Karpas-422 (cell line): ENCODE results near the gene NPTXR. TPM values are rescaled to one million over a fixed set of nuclear protein-coding genes. Genes with fewer than 3 reads are reported as not detected.

Experiments used
- DNase-seq: peaks from one replicate; pipeline ENCODE4 v3.0.0-alpha.2; 2015
- H2AFZ ChIP-seq: fragments of 200-600 bp; sonication (generic); 2 replicates; pipeline ENCODE4 v1.6.1; 2014; ENCODE audit warnings: antibody characterized with exemption, low read length, mixed read lengths
- H3K27ac ChIP-seq: fragments of 200-600 bp; sonication (generic); 2 replicates; pipeline ENCODE4 v1.5.1; 2014; ENCODE audit warnings: mild to moderate bottlenecking, low read length, moderate library complexity
- H3K27me3 ChIP-seq: fragments of 200-600 bp; sonication (generic); 2 replicates; pipeline ENCODE4 v1.6.1; 2014; ENCODE audit warnings: low read length, mixed read lengths
- H3K36me3 ChIP-seq: fragments of 200-600 bp; sonication (generic); 2 replicates; pipeline ENCODE4 v1.6.1; 2014; ENCODE audit warnings: low read length, mixed read lengths; ENCODE audit not compliant: insufficient read depth
- H3K4me1 ChIP-seq: fragments of 200-600 bp; sonication (generic); 2 replicates; pipeline ENCODE4 v1.6.1; 2014; ENCODE audit warnings: mild to moderate bottlenecking, low read length, mixed read lengths
- H3K4me2 ChIP-seq: fragments of 200-600 bp; sonication (generic); 2 replicates; pipeline ENCODE4 v1.6.1; 2014; ENCODE audit warnings: low read length, low read depth, mild to moderate bottlenecking; ENCODE audit not compliant: poor library complexity, severe bottlenecking
- H3K4me3 ChIP-seq: fragments of 200-600 bp; sonication (generic); 2 replicates; pipeline ENCODE4 v1.5.1; 2014; ENCODE audit warnings: mild to moderate bottlenecking, antibody characterized with exemption, low read length, mixed read lengths
- H3K79me2 ChIP-seq: fragments of 200-600 bp; sonication (generic); 2 replicates; pipeline ENCODE4 v1.6.1; 2014; ENCODE audit warnings: mild to moderate bottlenecking, low read length, mixed read lengths
- H3K9ac ChIP-seq: fragments of 200-600 bp; sonication (generic); 2 replicates; pipeline ENCODE4 v1.6.0; 2014; ENCODE audit warnings: low read length
- H3K9me2 ChIP-seq: fragments of 200-600 bp; sonication (generic), shearing (Covaris generic); replicated peaks from 2 replicates; pipeline ENCODE4 v1.6.0; 2014; ENCODE audit warnings: mild to moderate bottlenecking, low read length, moderate library complexity; ENCODE audit not compliant: insufficient read depth
- H3K9me3 ChIP-seq: fragments of 300-700, 200-600 bp; sonication (generic); 2 replicates; pipeline ENCODE4 v1.6.1; 2014; ENCODE audit warnings: low read length, mixed read lengths
- H4K20me1 ChIP-seq: fragments of 200-600 bp; sonication (generic); 2 replicates; pipeline ENCODE4 v1.6.1; 2014; ENCODE audit warnings: mild to moderate bottlenecking, antibody characterized with exemption, low read length, low read depth; ENCODE audit not compliant: insufficient read depth
- total RNA-seq: library from RNA; depleted of rRNA; stranded (reverse); fragments of >200 nt; shearing (Covaris generic); gene quantifications from 2 replicates; pipeline ENCODE4 v1.2.3, GENCODE V29; 2014; ENCODE audit warnings: low replicate concordance; rRNA removed

NPTXR gene
- total RNA-seq: not detected in 2 replicates

- Histone ChIP-seq H3K4me1 (no peaks in the 10 kb centered on the region), H2AFZ (no peak within 1 kb of the TSS), H3K9me3 (no peaks in the 10 kb centered on the region), H3K27ac (no peak within 1 kb of the TSS), H3K27me3 (no peaks in the 10 kb centered on the region), H3K4me2 (no peak within 1 kb of the TSS), H3K4me3 (no peak within 1 kb of the TSS), H3K36me3 (no peaks in the 10 kb centered on the region), H4K20me1 (no peaks in the 10 kb centered on the region), H3K9me2 (no peaks in the 10 kb centered on the region), H3K9ac (no peak within 1 kb of the TSS), H3K79me2 (no peaks in the 10 kb centered on the region)
- no peak for DNase-seq
These were observed at the start of gene NPTXR for GRCh38 chr22:38843657-38844314. Gene NPTXR, minus strand, starts transcription at chr22:38844028.

GRCh38 chr22:38891256-38891655 is 47.4 kb upstream of the NPTXR start:
- Histone ChIP-seq H3K4me3 (no peak overlapping the region), H3K9ac (no peak overlapping the region), H3K36me3 (no peaks in the 10 kb centered on the region), H3K4me1 (no peaks in the 10 kb centered on the region), H3K27ac (no peak overlapping the region), H2AFZ (no peak overlapping the region), H3K79me2 (no peaks in the 10 kb centered on the region), H3K9me2 (no peaks in the 10 kb centered on the region), H3K4me2 (no peak overlapping the region), H3K27me3 (no peaks in the 10 kb centered on the region), H3K9me3 (no peaks in the 10 kb centered on the region), H4K20me1 (no peaks in the 10 kb centered on the region)
- DNase-seq: no peak

- H4K20me1 ChIP-seq: no peaks in the 10 kb centered on the region
- DNase-seq: no peak
- H3K4me2 ChIP-seq: no peak overlapping the region
- no peak overlapping the region for H2AFZ ChIP-seq
- no peak overlapping the region for H3K9ac ChIP-seq
- no peak overlapping the region for H3K27ac ChIP-seq
- no peaks in the 10 kb centered on the region for H3K27me3 ChIP-seq
- no peaks in the 10 kb centered on the region for H3K9me2 ChIP-seq
- H3K79me2 ChIP-seq: no peaks in the 10 kb centered on the region
- no peak overlapping the region for H3K4me3 ChIP-seq
- no peaks in the 10 kb centered on the region for H3K36me3 ChIP-seq
- H3K4me1 ChIP-seq: no peaks in the 10 kb centered on the region
- H3K9me3 ChIP-seq: no peaks in the 10 kb centered on the region
These were observed 46.5 kb upstream of the NPTXR start for GRCh38 chr22:38890377-38890776.

- no peak overlapping the region for H3K9ac ChIP-seq
- no peak overlapping the region for H3K27ac ChIP-seq
- H3K27me3 ChIP-seq: peaks cover 2% of the 10 kb centered on the region; the same call in 1 of the 2 replicates
- no peaks in the 10 kb centered on the region for H3K4me1 ChIP-seq
- H3K36me3 ChIP-seq: no peaks in the 10 kb centered on the region
- H3K4me2 ChIP-seq: no peak overlapping the region
- no peaks in the 10 kb centered on the region for H3K9me3 ChIP-seq
- no peak overlapping the region for H3K4me3 ChIP-seq
- H3K79me2 ChIP-seq: no peaks in the 10 kb centered on the region
- H4K20me1 ChIP-seq: no peaks in the 10 kb centered on the region
- DNase-seq: no peak
- no peaks in the 10 kb centered on the region for H3K9me2 ChIP-seq
- H2AFZ ChIP-seq: no peak overlapping the region
These were observed 42.5 kb upstream of the NPTXR start for GRCh38 chr22:38886333-38886732.

- Histone ChIP-seq H3K4me2 (no peak overlapping the region), H3K27ac (no peak overlapping the region), H3K36me3 (no peaks in the 10 kb centered on the region), H3K4me1 (no peaks in the 10 kb centered on the region), H3K9me2 (no peaks in the 10 kb centered on the region), H4K20me1 (no peaks in the 10 kb centered on the region), H3K79me2 (no peaks in the 10 kb centered on the region), H3K4me3 (no peak overlapping the region), H3K9me3 (no peaks in the 10 kb centered on the region), H3K27me3 (peaks cover 3% of the 10 kb centered on the region; the same call in 1 of the 2 replicates), H2AFZ (no peak overlapping the region), H3K9ac (no peak overlapping the region)
- peak; percentile 35 for DNase-seq
These were observed 39.3 kb upstream of the NPTXR start for GRCh38 chr22:38882972-38883622.

GRCh38 chr22:38881997-38882879 is 38.4 kb upstream of the NPTXR start:
- Histone ChIP-seq H3K27me3 (peaks cover 3% of the 10 kb centered on the region; the same call in 1 of the 2 replicates), H3K4me3 (no peak overlapping the region), H3K4me1 (no peaks in the 10 kb centered on the region), H3K27ac (no peak overlapping the region), H4K20me1 (no peaks in the 10 kb centered on the region), H2AFZ (no peak overlapping the region), H3K36me3 (no peaks in the 10 kb centered on the region), H3K79me2 (no peaks in the 10 kb centered on the region), H3K9me2 (no peaks in the 10 kb centered on the region), H3K9me3 (no peaks in the 10 kb centered on the region), H3K9ac (no peak overlapping the region), H3K4me2 (no peak overlapping the region)
- no peak for DNase-seq

- H3K9me2 ChIP-seq: no peaks in the 10 kb centered on the region
- H4K20me1 ChIP-seq: no peaks in the 10 kb centered on the region
- H3K9ac ChIP-seq: no peak overlapping the region
- no peaks in the 10 kb centered on the region for H3K9me3 ChIP-seq
- H3K27ac ChIP-seq: no peak overlapping the region
- no peaks in the 10 kb centered on the region for H3K79me2 ChIP-seq
- H3K4me1 ChIP-seq: no peaks in the 10 kb centered on the region
- no peak overlapping the region for H2AFZ ChIP-seq
- DNase-seq: no peak
- no peak overlapping the region for H3K4me2 ChIP-seq
- no peaks in the 10 kb centered on the region for H3K36me3 ChIP-seq
- no peak overlapping the region for H3K4me3 ChIP-seq
- peaks cover 3% of the 10 kb centered on the region; the same call in 1 of the 2 replicates for H3K27me3 ChIP-seq
These were observed 37.6 kb upstream of the NPTXR start for GRCh38 chr22:38881464-38881871.

GRCh38 chr22:38879961-38880360 is 36.1 kb upstream of the NPTXR start:
- no peaks in the 10 kb centered on the region for H3K9me2 ChIP-seq
- no peaks in the 10 kb centered on the region for H3K79me2 ChIP-seq
- no peak overlapping the region for H3K9ac ChIP-seq
- no peak overlapping the region for H3K4me2 ChIP-seq
- no peaks in the 10 kb centered on the region for H3K36me3 ChIP-seq
- H2AFZ ChIP-seq: no peak overlapping the region
- H3K27me3 ChIP-seq: peaks cover 3% of the 10 kb centered on the region; the same call in 1 of the 2 replicates
- no peak for DNase-seq
- H3K9me3 ChIP-seq: no peaks in the 10 kb centered on the region
- no peak overlapping the region for H3K4me3 ChIP-seq
- H4K20me1 ChIP-seq: no peaks in the 10 kb centered on the region
- no peaks in the 10 kb centered on the region for H3K4me1 ChIP-seq
- H3K27ac ChIP-seq: no peak overlapping the region
